H1 (cell line): ENCODE data around the gene NSL1. TPM values are rescaled to one million over a fixed set of nuclear protein-coding genes. Genes with fewer than 3 reads are reported as not detected.

Experiments used
- CTCF ChIA-PET: fragments of 300-600 bp; sonication (Branson Sonifier 250); formaldehyde crosslinking; loops from one replicate; lab custom pipeline; 2021; ENCODE audit not compliant: partially characterized antibody; lab: Charles Lee
- POLR2A ChIA-PET: fragments of 300-600 bp; sonication (Branson Sonifier 250); formaldehyde crosslinking; loops from one replicate; lab custom pipeline; 2021; ENCODE audit warnings: inconsistent platforms; ENCODE audit not compliant: partially characterized antibody; lab: Charles Lee
- DNase-seq, 2 experiments: peaks; one replicate each; pipeline versions ENCODE4 v3.0.0 to v3.0.0-alpha.2; 2010 to 2022; ENCODE audit warnings: low spot score in 2 of 2, low read depth in 1 of 2, mixed read lengths in 1 of 2
- FAIRE-seq: peaks from 2 replicates; lab custom pipeline; 2011; peaks lifted over from hg19 to GRCh38; lab: Jason Lieb, UNC
- H2AFZ ChIP-seq: 2 replicates; pipeline ENCODE4 v1.8.1; 2012; ENCODE audit warnings: low read length, inconsistent platforms
- H2AK5ac ChIP-seq: 2 replicates; pipeline ENCODE4 v1.6.1; 2013; ENCODE audit warnings: low read depth, low read length
- H2BK120ac ChIP-seq: replicated peaks from 2 replicates; pipeline ENCODE3; 2013; ENCODE audit warnings: low read depth, low read length, inconsistent platforms
- H2BK12ac ChIP-seq: 2 replicates; pipeline ENCODE4 v1.6.1; 2013; ENCODE audit warnings: low read depth, low read length
- H2BK15ac ChIP-seq: 2 replicates; pipeline ENCODE4 v1.6.1; 2013; ENCODE audit warnings: low read length
- H2BK20ac ChIP-seq: 2 replicates; pipeline ENCODE4 v1.6.1; 2013; ENCODE audit warnings: low read length
- H2BK5ac ChIP-seq: 2 replicates; pipeline ENCODE4 v1.6.1; 2013; ENCODE audit warnings: low read depth, low read length
- H3K14ac ChIP-seq: 2 replicates; pipeline ENCODE4 v1.6.1; 2013; ENCODE audit warnings: inconsistent platforms; ENCODE audit not compliant: insufficient read length
- H3K18ac ChIP-seq: 2 replicates; pipeline ENCODE4 v1.6.1; 2013; ENCODE audit warnings: low read length; ENCODE audit errors: extremely low read depth
- H3K23ac ChIP-seq: 2 replicates; pipeline ENCODE4 v1.6.1; 2013; ENCODE audit warnings: inconsistent platforms; ENCODE audit not compliant: insufficient read length
- H3K23me2 ChIP-seq: 2 replicates; pipeline ENCODE4 v1.6.1; 2013; ENCODE audit warnings: low read depth, low read length
- H3K27ac ChIP-seq: 2 replicates; pipeline ENCODE4 v1.6.1; 2011; ENCODE audit warnings: low read depth, low read length, inconsistent platforms
- H3K27me3 ChIP-seq, 4 experiments: replicated peaks in 1 of 4; 1 replicate in 1 of 4; 2 replicates in 3 of 4; pipeline versions ENCODE4 v1.6.1 to v1.8.1; 2011 to 2013; ENCODE audit warnings: low read length in 3 of 4, mild to moderate bottlenecking in 3 of 4, inconsistent platforms in 2 of 4, mixed read lengths in 2 of 4, moderate library complexity in 1 of 4; ENCODE audit not compliant: control insufficient read depth in 3 of 4, insufficient read depth in 3 of 4; ENCODE audit errors: extremely low read depth in 1 of 4
- H3K36me3 ChIP-seq, 4 experiments: 2 replicates each; pipeline versions ENCODE4 v1.6.1 to v1.8.1; 2011 to 2013; ENCODE audit warnings: mild to moderate bottlenecking in 4 of 4, low read length in 3 of 4, moderate library complexity in 2 of 4, control low read depth in 1 of 4, inconsistent platforms in 1 of 4; ENCODE audit not compliant: insufficient read depth in 4 of 4, control insufficient read depth in 2 of 4
- H3K4ac ChIP-seq: replicated peaks from 2 replicates; pipeline ENCODE3; 2013; ENCODE audit warnings: low read length, low read depth, mixed read lengths, inconsistent platforms; ENCODE audit not compliant: insufficient read length
- H3K4me1 ChIP-seq, 4 experiments: replicated peaks in 1 of 4; 1 replicate in 1 of 4; 2 replicates in 3 of 4; pipeline versions ENCODE4 v1.6.1 to v1.8.1; 2011 to 2013; ENCODE audit warnings: low read length in 3 of 4, inconsistent platforms in 2 of 4, mixed read lengths in 1 of 4; ENCODE audit not compliant: insufficient read depth in 4 of 4, control insufficient read depth in 3 of 4
- H3K4me2 ChIP-seq, 2 experiments: 2 replicates each; pipeline versions ENCODE4 v1.6.1 to v1.8.1; 2011 to 2013; ENCODE audit warnings: low read depth in 2 of 2, low read length in 2 of 2, control low read depth in 1 of 2, inconsistent platforms in 1 of 2, mild to moderate bottlenecking in 1 of 2; ENCODE audit not compliant: insufficient read depth in 1 of 2
- H3K4me3 ChIP-seq, 4 experiments: fragments of 200-600, 300-600 bp in 1 of 4; sonication (generic), shearing (Covaris generic), sonication (Bioruptor Twin) in 1 of 4; 2 replicates each; pipeline versions ENCODE4 v1.5.1 to v1.8.1; 2011 to 2016; ENCODE audit warnings: low read length in 4 of 4, low read depth in 3 of 4, control low read depth in 2 of 4, inconsistent platforms in 2 of 4, mild to moderate bottlenecking in 2 of 4, mixed read lengths in 1 of 4, moderate library complexity in 1 of 4; ENCODE audit not compliant: insufficient read depth in 2 of 4; ENCODE audit errors: extremely low read depth in 1 of 4
- H3K56ac ChIP-seq: replicated peaks from 2 replicates; pipeline ENCODE3; 2013; ENCODE audit warnings: low read depth, mild to moderate bottlenecking, mixed read lengths, low read length, inconsistent platforms; ENCODE audit not compliant: insufficient read length
- H3K79me1 ChIP-seq: 2 replicates; pipeline ENCODE4 v1.6.1; 2013; ENCODE audit warnings: low read depth, low read length, control low read depth
- H3K79me2 ChIP-seq, 2 experiments: 2 replicates each; pipeline versions ENCODE4 v1.6.1 to v1.8.1; 2012 to 2013; ENCODE audit warnings: low read length in 2 of 2, mild to moderate bottlenecking in 2 of 2, inconsistent platforms in 1 of 2; ENCODE audit not compliant: insufficient read depth in 2 of 2, control insufficient read depth in 1 of 2
- H3K9ac ChIP-seq, 4 experiments: replicated peaks in 1 of 4; 1 replicate in 1 of 4; 2 replicates in 3 of 4; pipeline versions ENCODE4 v1.6.1 to v1.8.1; 2011 to 2013; ENCODE audit warnings: low read depth in 3 of 4, low read length in 3 of 4, control low read depth in 2 of 4, mild to moderate bottlenecking in 2 of 4, moderate library complexity in 2 of 4, inconsistent platforms in 1 of 4; ENCODE audit errors: extremely low read depth in 1 of 4
- H3K9me3 ChIP-seq, 2 experiments: 2 replicates each; pipeline versions ENCODE4 v1.6.1 to v1.8.1; 2012 to 2013; ENCODE audit warnings: mild to moderate bottlenecking in 2 of 2, moderate library complexity in 2 of 2, control low read depth in 1 of 2, inconsistent platforms in 1 of 2, low read depth in 1 of 2, low read length in 1 of 2, mixed read lengths in 1 of 2; ENCODE audit not compliant: insufficient read depth in 2 of 2
- H4K20me1 ChIP-seq, 2 experiments: replicated peaks in 1 of 2; 2 replicates each; pipeline versions ENCODE3 to v1.8.1; 2011 to 2013; ENCODE audit warnings: inconsistent platforms in 2 of 2, low read length in 2 of 2, mild to moderate bottlenecking in 1 of 2; ENCODE audit not compliant: insufficient read depth in 2 of 2, control insufficient read depth in 1 of 2
- H4K5ac ChIP-seq: 2 replicates; pipeline ENCODE4 v1.6.1; 2013; ENCODE audit warnings: low read length, low read depth, mixed read lengths, inconsistent platforms; ENCODE audit not compliant: insufficient read length
- H4K8ac ChIP-seq: 2 replicates; pipeline ENCODE4 v1.8.0; 2013; ENCODE audit warnings: mild to moderate bottlenecking, moderate library complexity, low read length, inconsistent platforms; ENCODE audit not compliant: insufficient read depth; ENCODE audit errors: extremely low read depth
- H4K91ac ChIP-seq: replicated peaks from 2 replicates; pipeline ENCODE3; 2013; ENCODE audit warnings: low read length, mixed read lengths, inconsistent platforms; ENCODE audit not compliant: insufficient read length
- BCL11A ChIP-seq, 2 experiments: IDR thresholded peaks; one replicate each; pipeline ENCODE4 v1.6.1; 2011; ENCODE audit warnings: low read depth in 2 of 2, low read length in 2 of 2, mild to moderate bottlenecking in 2 of 2
- POU5F1 ChIP-seq: IDR thresholded peaks from 2 replicates; pipeline ENCODE4 v1.6.1; 2011; ENCODE audit warnings: low read depth, mild to moderate bottlenecking, low read length, moderate library complexity
- RXRA ChIP-seq: IDR thresholded peaks from 2 replicates; pipeline ENCODE4 v1.6.1; 2011; ENCODE audit warnings: low read depth, mild to moderate bottlenecking, low read length, moderate library complexity; ENCODE audit not compliant: insufficient read depth
- SIN3A ChIP-seq, 2 experiments: IDR thresholded peaks in 1 of 2; conservative IDR thresholded peaks in 1 of 2; 2 replicates each; pipeline ENCODE4 v1.6.1; 2011 to 2012; ENCODE audit warnings: low read length in 2 of 2, improper control_type of control experiment in 1 of 2, low read depth in 1 of 2, mild to moderate bottlenecking in 1 of 2
- TAF1 ChIP-seq: IDR thresholded peaks from 2 replicates; pipeline ENCODE4 v1.6.1; 2011; ENCODE audit warnings: mild to moderate bottlenecking, low read depth, low read length
- WGBS, 2 experiments: shearing (Covaris generic) in 1 of 2; methylation state at CpG; one replicate each; pipeline versions ENCODE4 v1.1.6 to v1.1.7; 2013 to 2015; ENCODE audit warnings: low lambda C conversion rate in 2 of 2, mixed read lengths in 2 of 2, inconsistent platforms in 1 of 2, low coverage in 1 of 2, missing lambda C conversion rate in 1 of 2; ENCODE audit not compliant: insufficient replicate concordance in 2 of 2, insufficient coverage in 1 of 2, insufficient read length in 1 of 2; ENCODE audit errors: extremely low coverage in 1 of 2, missing lambda C conversion rate in 1 of 2; 5-methylcytosine and 5-hydroxymethylcytosine counted together
- polyA plus RNA-seq, 7 experiments: library from polyadenylated mRNA; depleted of rRNA in 3 of 7; stranded (reverse) in 5 of 7; unstranded in 2 of 7; fragments of >200 nt in 5 of 7; fragments of 200-250 nt in 2 of 7; gene quantifications; 1 replicate in 5 of 7; 2 replicates in 1 of 7; 4 replicates in 1 of 7; pipeline versions ENCODE4 v1.2.1 to v1.2.3, GENCODE V29; 2011 to 2013; ENCODE audit warnings: missing spikeins in 2 of 7, mixed read lengths in 2 of 7
- total RNA-seq: library from RNA; stranded (reverse); fragmentation: NEBNext Ultra II Directional; extraction: Animal tissue kit (Norgen Biotek cat#: 25700); gene quantifications from 2 replicates; pipeline ENCODE4 v1.2.1, GENCODE V29; 2021

Gene NSL1
- total and polyA plus RNA-seq, 2 of the 8 experiments (the other 6 are each of a cell fraction or from before 2014, with no cell fraction given) = 25.4 to 51.7 TPM

DNA sequence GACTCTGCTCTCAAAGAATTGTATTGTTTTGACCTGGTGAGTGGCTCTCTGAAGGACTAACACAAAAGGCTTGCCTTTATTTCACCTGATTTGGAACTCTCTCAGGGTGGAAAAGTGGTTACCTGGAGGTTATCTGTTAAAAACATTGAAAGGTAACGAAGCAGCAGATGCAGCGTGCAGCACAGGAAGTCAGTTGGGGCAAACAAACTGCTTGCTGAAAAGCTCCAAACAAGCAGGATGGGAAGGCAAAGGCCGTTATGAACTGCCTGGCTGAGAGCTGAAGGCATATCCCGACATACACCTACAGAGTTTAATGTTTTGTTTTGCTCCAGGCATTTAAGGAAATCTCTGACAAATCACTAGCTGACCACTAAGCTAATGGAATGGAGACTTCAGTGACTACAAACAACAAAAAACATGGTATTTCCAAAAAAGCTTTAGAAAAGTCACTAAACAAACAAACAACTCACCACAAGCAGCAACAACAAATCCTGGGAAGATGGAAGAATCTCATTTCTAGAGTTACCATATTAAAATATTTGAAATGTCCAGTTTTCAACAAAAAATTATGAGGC is 47.6 kb downstream of the NSL1 start:
- Histone ChIP-seq H3K23ac (no peak overlapping the region), H4K20me1 (no peaks in the 10 kb centered on the region), H2BK120ac (no peak overlapping the region), H3K79me2 (peaks cover 0 to 7% of the 10 kb centered on the region in 2 experiments; a peak in 2 of 4 replicates), H2BK12ac (no peak overlapping the region), H3K23me2 (no peaks in the 10 kb centered on the region), H4K5ac (no peak overlapping the region), H2BK20ac (no peak overlapping the region), H3K27ac (no peak overlapping the region), H3K4me1 (no peaks in the 10 kb centered on the region), H3K56ac (no peak overlapping the region), H3K9me3 (no peaks in the 10 kb centered on the region), H3K4me2 (no peak overlapping the region), H3K79me1 (no peaks in the 10 kb centered on the region; the same call in 1 of the 2 replicates), H3K27me3 (no peaks in the 10 kb centered on the region), H2AFZ (no peak overlapping the region), H3K4ac (no peak overlapping the region), H2BK15ac (no peak overlapping the region), H3K9ac (no peak overlapping the region), H3K18ac (no peak overlapping the region), H3K4me3 (no peak overlapping the region), H3K36me3 (peaks cover 0 to 4% (median 0%) of the 10 kb centered on the region in 4 experiments; a peak in 3 of 8 replicates), H3K14ac (no peak overlapping the region), H4K8ac (no peak overlapping the region), H2AK5ac (no peak overlapping the region), H4K91ac (no peak overlapping the region), H2BK5ac (no peak overlapping the region)
- TF ChIP-seq RXRA = no peak
- no peak for TF ChIP-seq SIN3A (conservative IDR thresholded peaks at IDR 0.05 in 1 of 2, IDR thresholded peaks at IDR 0.05 in 1 of 2; ENCODE audit: low read depth in 1 of 2, low read length in 2 of 2)
- TF ChIP-seq TAF1 = no peak
- no peak for TF ChIP-seq BCL11A (IDR thresholded peaks at IDR 0.05; ENCODE audit: low read depth in 2 of 2, low read length in 2 of 2)
- no peak for TF ChIP-seq POU5F1
- ChIA-PET POLR2A (interaction anchor here (0.5 to 1.2 kb wide), 3 partner anchors 23 to 136 kb away, joined by 3 to 7 read pairs (median 3); partner anchors contain the start of gene ATF3), CTCF (interaction anchor here (0.5 to 2.1 kb wide), 7 partner anchors 10 to 287 kb away, joined by 3 to 10 read pairs (median 5); no protein-coding TSS in a partner anchor)
- no peak for FAIRE-seq
- no peak for DNase-seq
- 88% methylated on average over 4 of the region's 4 CpGs; no CpG with 5 or more reads in 1 of the 2 experiments for WGBS, 2 experiments
